OCI-LY1 (cell line): Measurements from ENCODE around the gene MRPL24.

Source experiments
- EZH2 ChIP-seq: fragments of 200-600 bp; sonication (generic), shearing (Covaris generic); IDR thresholded peaks from 2 replicates; pipeline ENCODE4 v1.8.0; 2017; ENCODE audit warnings: borderline replicate concordance, mixed run types, mild to moderate bottlenecking, antibody characterized with exemption, low read length, moderate library complexity, mixed read lengths
- TF ChIP-seq, protein P1 (sequence below): fragments of 200-600 bp; sonication (generic), shearing (Covaris generic); IDR thresholded peaks from 2 replicates; pipeline ENCODE4 v1.5.1; 2017; ENCODE audit warnings: mild to moderate bottlenecking, antibody characterized with exemption, low read length, moderate library complexity, mixed read lengths

DNA sequence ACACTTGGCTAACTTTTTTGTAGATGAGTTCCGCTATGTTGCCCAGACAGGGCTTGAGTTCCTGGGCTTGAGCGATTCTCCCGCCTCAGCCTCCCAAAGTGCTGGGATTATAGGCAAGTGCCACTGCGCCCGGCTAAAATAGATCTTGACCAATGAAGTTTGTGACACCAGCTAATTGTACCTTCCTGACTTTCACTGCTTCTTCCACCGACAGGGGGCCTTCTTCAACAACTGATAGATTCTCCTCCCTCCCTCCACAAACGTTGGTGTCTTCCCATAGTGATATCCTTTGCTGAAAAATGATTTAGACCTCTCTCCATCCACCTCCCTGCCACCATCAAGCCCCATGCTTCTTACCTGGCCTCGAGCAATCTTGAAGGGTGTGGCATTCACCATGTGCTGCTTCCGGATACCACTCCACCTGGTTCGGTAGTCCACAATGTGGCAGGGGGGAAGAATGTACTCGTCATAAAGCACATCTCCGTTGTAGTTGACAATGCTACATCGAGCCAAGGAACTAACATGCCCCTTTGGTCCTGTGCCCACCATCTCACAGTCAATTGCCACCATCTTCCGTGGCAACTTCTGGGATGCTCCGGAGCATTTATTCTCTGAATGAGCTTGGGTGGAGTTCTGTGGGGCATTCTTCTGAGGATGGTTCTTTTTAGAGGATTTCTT is 14.2 kb downstream of the MRPL24 start:
- TF ChIP-seq, protein P1, sequence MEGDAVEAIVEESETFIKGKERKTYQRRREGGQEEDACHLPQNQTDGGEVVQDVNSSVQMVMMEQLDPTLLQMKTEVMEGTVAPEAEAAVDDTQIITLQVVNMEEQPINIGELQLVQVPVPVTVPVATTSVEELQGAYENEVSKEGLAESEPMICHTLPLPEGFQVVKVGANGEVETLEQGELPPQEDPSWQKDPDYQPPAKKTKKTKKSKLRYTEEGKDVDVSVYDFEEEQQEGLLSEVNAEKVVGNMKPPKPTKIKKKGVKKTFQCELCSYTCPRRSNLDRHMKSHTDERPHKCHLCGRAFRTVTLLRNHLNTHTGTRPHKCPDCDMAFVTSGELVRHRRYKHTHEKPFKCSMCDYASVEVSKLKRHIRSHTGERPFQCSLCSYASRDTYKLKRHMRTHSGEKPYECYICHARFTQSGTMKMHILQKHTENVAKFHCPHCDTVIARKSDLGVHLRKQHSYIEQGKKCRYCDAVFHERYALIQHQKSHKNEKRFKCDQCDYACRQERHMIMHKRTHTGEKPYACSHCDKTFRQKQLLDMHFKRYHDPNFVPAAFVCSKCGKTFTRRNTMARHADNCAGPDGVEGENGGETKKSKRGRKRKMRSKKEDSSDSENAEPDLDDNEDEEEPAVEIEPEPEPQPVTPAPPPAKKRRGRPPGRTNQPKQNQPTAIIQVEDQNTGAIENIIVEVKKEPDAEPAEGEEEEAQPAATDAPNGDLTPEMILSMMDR: peak; percentile 76
- TF ChIP-seq EZH2: no peak
